GM19324 (cell line): ENCODE results near the gene PROX1.

Source experiments
- ATAC-seq: cut with Tn5 transposase; IDR thresholded peaks from one replicate; pipeline ENCODE4 v1.9.1; 2021; ENCODE audit warnings: mild to moderate bottlenecking, moderate library complexity; ENCODE audit not compliant: unreplicated experiment, low FRiP score

PROX1 gene

DNA sequence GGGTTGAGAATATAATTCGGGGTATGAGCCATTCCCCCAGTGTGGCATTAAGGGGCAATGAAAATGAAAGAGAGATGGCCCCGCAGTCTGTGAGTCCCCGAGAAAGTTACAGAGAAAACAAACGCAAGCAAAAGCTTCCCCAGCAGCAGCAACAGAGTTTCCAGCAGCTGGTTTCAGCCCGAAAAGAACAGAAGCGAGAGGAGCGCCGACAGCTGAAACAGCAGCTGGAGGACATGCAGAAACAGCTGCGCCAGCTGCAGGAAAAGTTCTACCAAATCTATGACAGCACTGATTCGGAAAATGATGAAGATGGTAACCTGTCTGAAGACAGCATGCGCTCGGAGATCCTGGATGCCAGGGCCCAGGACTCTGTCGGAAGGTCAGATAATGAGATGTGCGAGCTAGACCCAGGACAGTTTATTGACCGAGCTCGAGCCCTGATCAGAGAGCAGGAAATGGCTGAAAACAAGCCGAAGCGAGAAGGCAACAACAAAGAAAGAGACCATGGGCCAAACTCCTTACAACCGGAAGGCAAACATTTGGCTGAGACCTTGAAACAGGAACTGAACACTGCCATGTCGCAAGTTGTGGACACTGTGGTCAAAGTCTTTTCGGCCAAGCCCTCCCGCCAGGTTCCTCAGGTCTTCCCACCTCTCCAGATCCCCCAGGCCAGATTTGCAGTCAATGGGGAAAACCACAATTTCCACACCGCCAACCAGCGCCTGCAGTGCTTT, 9.4 kb downstream of the PROX1 start:
- ATAC-seq: no peak

DNA sequence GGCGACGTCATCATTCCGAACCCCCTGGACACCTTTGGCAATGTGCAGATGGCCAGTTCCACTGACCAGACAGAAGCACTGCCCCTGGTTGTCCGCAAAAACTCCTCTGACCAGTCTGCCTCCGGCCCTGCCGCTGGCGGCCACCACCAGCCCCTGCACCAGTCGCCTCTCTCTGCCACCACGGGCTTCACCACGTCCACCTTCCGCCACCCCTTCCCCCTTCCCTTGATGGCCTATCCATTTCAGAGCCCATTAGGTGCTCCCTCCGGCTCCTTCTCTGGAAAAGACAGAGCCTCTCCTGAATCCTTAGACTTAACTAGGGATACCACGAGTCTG, 10.0 kb downstream of the PROX1 start:
- ATAC-seq: no peak

DNA sequence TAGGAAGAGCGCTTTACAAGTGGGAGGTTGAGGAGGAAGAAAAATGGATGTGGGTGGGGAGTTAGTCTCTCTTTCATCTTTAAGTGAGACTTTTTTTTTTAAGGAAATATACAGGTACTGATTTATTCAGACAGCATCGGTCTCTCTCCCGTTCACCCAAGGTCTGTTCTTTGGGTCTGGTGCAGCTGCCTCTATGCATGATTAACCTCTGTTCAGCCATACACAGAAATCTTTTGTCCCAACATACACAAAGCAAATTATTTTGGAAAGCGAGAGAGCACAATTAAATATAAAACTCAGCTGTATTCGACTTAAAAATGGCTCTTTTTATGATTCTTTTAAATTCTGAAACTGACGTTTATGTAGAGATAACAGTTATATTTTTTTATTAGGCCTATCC, 11.0 kb downstream of the PROX1 start:
- ATAC-seq: no peak

DNA sequence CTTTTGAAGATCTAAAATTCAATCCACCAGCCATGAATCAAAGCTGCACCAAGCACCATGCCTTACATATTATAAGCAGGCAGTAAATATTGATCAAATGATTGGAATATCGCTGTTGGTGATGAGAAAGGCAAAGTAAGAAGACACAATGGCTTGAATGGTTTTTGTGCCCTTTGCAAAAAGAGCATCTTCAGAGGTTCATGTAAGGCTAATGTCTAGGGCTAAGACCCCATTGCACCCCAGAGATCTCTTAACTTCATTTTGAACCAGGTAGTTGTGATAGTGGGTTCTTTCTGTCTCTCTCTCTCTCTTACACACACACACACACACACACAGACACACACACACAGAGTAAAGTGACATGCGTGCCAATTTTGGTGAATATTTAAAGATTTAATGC, 12.0 kb downstream of the PROX1 start:
- no peak for ATAC-seq

GRCh38 chr1:214002060-214002459, 14.3 kb downstream of the PROX1 start:
- ATAC-seq: no peak

GRCh38 chr1:214002472-214002871, 14.7 kb downstream of the PROX1 start:
- no peak for ATAC-seq

DNA sequence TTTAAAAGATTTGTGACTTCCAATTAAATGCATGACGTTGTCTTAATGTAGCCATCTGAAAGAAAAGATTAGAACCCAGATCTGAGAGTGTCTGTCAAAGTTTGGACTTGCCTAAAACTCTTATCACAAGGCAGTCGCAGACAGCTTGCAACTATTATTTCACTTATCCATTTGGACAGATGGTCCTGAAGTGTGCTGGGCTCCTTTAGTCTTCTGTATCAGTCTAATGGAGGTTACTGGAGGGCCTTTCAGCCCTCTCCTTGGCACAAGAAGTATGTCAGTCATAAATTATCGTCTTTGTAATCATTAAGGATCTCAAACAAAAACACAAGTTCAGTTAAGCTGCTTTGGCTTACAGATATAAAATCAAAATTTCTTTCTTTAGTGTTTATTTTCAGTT, 15.5 kb downstream of the PROX1 start:
- ATAC-seq: no peak

DNA sequence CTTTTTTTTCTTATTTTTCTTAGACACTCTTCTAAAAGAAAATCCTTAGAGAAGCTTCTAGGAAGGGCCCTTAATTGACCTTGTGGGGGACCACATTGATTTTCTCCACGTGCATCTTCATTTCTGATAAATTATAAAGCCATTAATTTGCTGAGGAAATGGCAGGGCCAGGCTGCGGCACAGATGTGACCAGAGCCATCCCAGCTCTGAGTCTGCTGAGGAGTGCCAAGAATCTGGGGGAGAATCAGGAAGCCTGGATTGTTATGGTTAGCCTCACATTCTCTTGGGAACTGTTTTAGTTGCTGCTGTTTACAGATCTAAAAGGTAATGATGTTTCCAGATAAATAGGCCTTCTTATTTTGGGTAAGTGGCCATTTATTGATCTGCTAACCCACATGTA, 16.2 kb downstream of the PROX1 start:
- no peak for ATAC-seq

DNA sequence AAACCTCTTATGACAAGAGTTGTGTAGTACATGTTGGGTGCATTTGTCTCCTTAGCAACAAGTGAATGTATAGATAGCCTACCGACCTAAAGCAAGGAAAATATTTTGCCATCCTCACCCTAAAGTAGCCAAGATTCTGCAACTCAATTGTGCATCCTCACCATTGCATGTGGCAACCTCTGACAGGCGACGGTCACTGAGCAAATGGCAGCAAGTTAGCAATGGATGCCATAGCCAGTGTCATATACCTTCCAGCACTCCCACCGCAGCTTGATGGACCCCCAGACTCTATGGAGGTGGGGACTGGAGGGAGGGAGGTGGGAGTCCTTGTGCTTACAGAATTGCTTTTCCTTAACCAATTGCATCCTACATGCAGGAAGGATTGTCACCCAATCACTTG, 17.0 kb downstream of the PROX1 start:
- ATAC-seq: no peak

- no peak for ATAC-seq
These were observed 17.9 kb downstream of the PROX1 start for GRCh38 chr1:214005708-214006107.

GRCh38 chr1:214006845-214007244, 19.1 kb downstream of the PROX1 start:
- ATAC-seq: no peak

GRCh38 chr1:214008347-214008746, 20.6 kb downstream of the PROX1 start:
- ATAC-seq: no peak

DNA sequence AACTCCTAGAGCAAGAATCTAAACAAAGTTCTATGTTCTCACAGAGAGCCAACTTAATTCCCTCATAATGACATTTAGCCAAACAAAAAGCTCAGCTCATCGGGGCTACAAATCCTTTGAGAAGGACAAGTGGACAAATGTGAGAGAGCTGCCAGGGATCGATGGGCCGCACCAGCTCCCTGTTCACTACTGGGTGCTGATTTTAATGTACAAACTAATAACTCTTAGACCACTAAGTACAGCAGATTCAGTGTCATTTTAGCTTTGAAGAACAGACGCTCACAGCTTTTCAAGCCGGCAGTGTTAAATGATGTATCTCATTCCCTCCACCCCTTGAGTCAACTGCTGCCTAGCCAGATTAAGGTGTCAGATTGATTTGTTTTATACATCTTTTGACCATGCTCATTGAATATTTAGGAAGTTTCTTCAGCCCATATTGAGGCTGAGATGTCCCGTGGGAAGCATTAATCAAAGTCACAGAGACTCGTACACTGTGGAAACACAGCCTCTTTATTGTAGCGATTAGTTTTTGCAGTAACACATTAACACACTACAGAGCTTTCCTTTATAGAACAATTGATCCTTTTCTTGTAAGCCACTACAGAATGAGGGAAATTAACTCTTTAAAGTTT, 21.1 kb downstream of the PROX1 start:
- ATAC-seq: no peak

- ATAC-seq: no peak
These were observed 21.8 kb downstream of the PROX1 start for GRCh38 chr1:214009423-214010196.

- ATAC-seq: no peak
These were observed 22.4 kb downstream of the PROX1 start for GRCh38 chr1:214010197-214010573.

GRCh38 chr1:214010717-214011116, 22.9 kb downstream of the PROX1 start:
- no peak for ATAC-seq

DNA sequence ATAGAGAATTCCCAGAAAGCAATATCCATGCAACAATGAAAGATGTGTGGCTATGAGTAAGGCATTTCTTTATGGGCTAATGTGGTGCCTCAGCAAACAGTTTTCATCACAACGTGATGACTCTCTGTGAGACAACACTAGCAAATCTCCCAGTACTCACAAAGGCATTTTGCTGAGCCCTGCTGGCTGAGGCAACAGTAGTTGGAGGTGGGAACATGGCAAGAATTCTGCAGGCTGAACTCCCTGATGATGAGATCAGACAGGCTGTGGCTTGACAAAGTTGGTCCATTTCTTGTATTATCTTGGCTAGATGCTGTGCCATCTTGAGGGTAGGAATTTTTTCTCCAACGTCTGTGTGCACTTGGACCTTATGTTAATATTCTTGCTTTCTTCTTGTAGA, 24.6 kb downstream of the PROX1 start:
- ATAC-seq: no peak

DNA sequence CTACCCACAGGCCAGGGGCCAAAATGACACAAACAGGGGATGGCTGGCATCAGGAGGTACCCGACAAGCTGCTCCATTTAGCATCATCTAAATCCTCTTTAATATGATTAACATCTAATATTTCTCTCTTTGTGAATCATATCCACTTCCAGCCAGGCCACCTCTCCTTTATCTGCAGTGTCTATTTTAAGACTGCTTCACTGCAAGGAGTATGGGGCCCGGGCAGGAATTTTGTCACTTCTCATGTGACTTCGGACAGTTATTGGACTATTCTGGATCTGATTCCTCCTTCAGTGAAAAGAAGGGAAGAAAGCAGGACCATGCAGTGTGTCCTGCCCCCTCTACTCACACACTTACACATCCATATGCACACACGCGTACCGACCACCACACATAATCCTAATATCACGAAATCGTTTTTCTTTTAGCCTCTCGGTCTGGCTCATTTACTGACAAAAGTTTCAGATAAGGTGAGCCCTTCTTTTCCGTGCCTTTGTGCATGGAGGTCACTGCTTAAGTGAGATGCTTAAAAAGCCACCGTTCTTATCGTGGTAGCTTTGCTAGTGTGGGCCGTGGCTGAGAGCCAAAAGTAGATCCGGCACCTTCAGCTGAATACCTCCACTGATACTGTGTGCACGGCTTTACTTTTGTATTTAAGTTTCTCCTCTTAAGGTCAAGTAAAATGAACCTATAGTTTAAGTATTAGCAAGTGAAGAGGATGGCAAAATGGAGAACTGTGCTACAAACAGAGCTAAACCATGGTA, 26.0 kb downstream of the PROX1 start:
- ATAC-seq: no peak

DNA sequence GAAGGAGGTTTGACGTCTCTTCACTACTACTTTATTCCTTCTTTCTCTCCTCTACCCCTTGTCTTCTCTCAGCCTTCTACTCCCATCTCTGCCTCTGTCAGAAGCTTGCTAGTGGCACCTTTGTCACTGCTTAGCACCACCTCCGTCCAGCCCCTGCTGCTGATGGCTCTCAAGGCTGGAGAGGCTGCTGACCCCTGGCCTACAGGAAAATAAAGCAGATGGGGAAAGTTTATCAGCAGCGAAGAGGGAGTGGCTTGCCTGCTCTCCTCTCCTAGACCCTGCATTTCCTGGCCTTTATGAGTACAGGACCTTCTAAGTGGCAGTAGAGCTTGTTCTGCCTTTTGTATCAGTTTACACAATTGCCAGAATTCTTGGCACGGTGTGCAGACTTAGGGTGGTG, 27.0 kb downstream of the PROX1 start:
- ATAC-seq: no peak

- no peak for ATAC-seq
These were observed 29.6 kb downstream of the PROX1 start for GRCh38 chr1:214017191-214017982.
